ENCODE results near the gene KCNH1. TPM values are rescaled to one million over a fixed set of nuclear protein-coding genes. Genes with fewer than 3 reads are reported as not detected.

The KCNH1 gene
- total RNA-seq, 1 experiment from 2014 or later, result not detected

- no peaks in the 10 kb centered on the region for H3K4me1 ChIP-seq (ENCODE audit: insufficient read depth, low read length, poor library complexity, severe bottlenecking)
- TF ChIP-seq CTCF (conservative IDR thresholded peaks at IDR 0.05; ENCODE audit: low read depth, low read length), result no peak
- TF ChIP-seq EZH2 (IDR thresholded peaks at IDR 0.05; ENCODE audit: borderline replicate concordance, low read depth, low read length, poor library complexity, severe bottlenecking), result no peak
- no peaks in the 10 kb centered on the region for H3K36me3 ChIP-seq (ENCODE audit: insufficient read depth, low read length, poor library complexity, severe bottlenecking)
- peaks cover 45% of the 10 kb centered on the region for H3K27me3 ChIP-seq (replicated peaks; ENCODE audit: insufficient read depth, low read depth, low read length, poor library complexity)
- ChIA-PET CTCF (no interaction called here), POLR2A (ENCODE audit: low non-redundant PET) (no interaction called here)
- H3K9me3 ChIP-seq (ENCODE audit: low read depth, low read length, poor library complexity, severe bottlenecking), result no peaks in the 10 kb centered on the region
- no TSS peak for BruUV-seq (replicated peaks)
- intact Hi-C loops (cut with micrococcal nuclease; ENCODE audit: unreplicated experiment), result no loop called here
- H3K27ac ChIP-seq (ENCODE audit: low read depth, low read length, poor library complexity, severe bottlenecking), result no peak overlapping the region
- H3K4me3 ChIP-seq (ENCODE audit: low read depth, low read length, poor library complexity, severe bottlenecking), result no peak overlapping the region
- no peak for DNase-seq (ENCODE audit: low spot score)
Measured at GRCh38 chr1:210938416-210938925, 195.5 kb downstream of the KCNH1 start.

- Histone ChIP-seq H3K27me3 (replicated peaks; ENCODE audit: insufficient read depth, low read depth, low read length, poor library complexity) (peaks cover 44% of the 10 kb centered on the region), H3K36me3 (ENCODE audit: insufficient read depth, low read length, poor library complexity, severe bottlenecking) (no peaks in the 10 kb centered on the region), H3K4me3 (ENCODE audit: low read depth, low read length, poor library complexity, severe bottlenecking) (no peak overlapping the region), H3K27ac (ENCODE audit: low read depth, low read length, poor library complexity, severe bottlenecking) (no peak overlapping the region), H3K9me3 (ENCODE audit: low read depth, low read length, poor library complexity, severe bottlenecking) (no peaks in the 10 kb centered on the region), H3K4me1 (ENCODE audit: insufficient read depth, low read length, poor library complexity, severe bottlenecking) (no peaks in the 10 kb centered on the region)
- ChIA-PET POLR2A (ENCODE audit: low non-redundant PET) (no interaction called here), CTCF (no interaction called here)
- no peak for DNase-seq (ENCODE audit: low spot score)
- intact Hi-C loops (cut with micrococcal nuclease; ENCODE audit: unreplicated experiment), result no loop called here
- TF ChIP-seq CTCF (conservative IDR thresholded peaks at IDR 0.05; ENCODE audit: low read depth, low read length), result no peak
- TF ChIP-seq EZH2 (IDR thresholded peaks at IDR 0.05; ENCODE audit: borderline replicate concordance, low read depth, low read length, poor library complexity, severe bottlenecking), result no peak
- BruUV-seq (replicated peaks), result no TSS peak
Measured at GRCh38 chr1:210937846-210938245, 196.1 kb downstream of the KCNH1 start.

GRCh38 chr1:210935905-210936304, 198.0 kb downstream of the KCNH1 start:
- no peak for DNase-seq (ENCODE audit: low spot score)
- H3K27me3 ChIP-seq (replicated peaks; ENCODE audit: insufficient read depth, low read depth, low read length, poor library complexity), result peaks cover 26% of the 10 kb centered on the region
- no peaks in the 10 kb centered on the region for H3K9me3 ChIP-seq (ENCODE audit: low read depth, low read length, poor library complexity, severe bottlenecking)
- POLR2A ChIA-PET (ENCODE audit: low non-redundant PET), result no interaction called here
- BruUV-seq (replicated peaks), result no TSS peak
- intact Hi-C loops (cut with micrococcal nuclease; ENCODE audit: unreplicated experiment), result no loop called here
- CTCF ChIA-PET, result no interaction called here
- no peak overlapping the region for H3K4me3 ChIP-seq (ENCODE audit: low read depth, low read length, poor library complexity, severe bottlenecking)
- H3K27ac ChIP-seq (ENCODE audit: low read depth, low read length, poor library complexity, severe bottlenecking), result no peak overlapping the region
- no peak for TF ChIP-seq CTCF (conservative IDR thresholded peaks at IDR 0.05; ENCODE audit: low read depth, low read length)
- no peaks in the 10 kb centered on the region for H3K4me1 ChIP-seq (ENCODE audit: insufficient read depth, low read length, poor library complexity, severe bottlenecking)
- H3K36me3 ChIP-seq (ENCODE audit: insufficient read depth, low read length, poor library complexity, severe bottlenecking), result no peaks in the 10 kb centered on the region

Data from A673 (cell line).